ENCODE results near the gene LPAR2.
A peak's percentile ranks its signal among the peaks of the same experiment; 100 is the strongest.

Gene LPAR2

GRCh38 chr19:19592690-19593089, 35.3 kb downstream of the LPAR2 start:
- DNase-seq, result no peak

- DNase-seq, result peak; percentile 30
Observed at GRCh38 chr19:19591133-19591825, 36.7 kb downstream of the LPAR2 start.

DNA sequence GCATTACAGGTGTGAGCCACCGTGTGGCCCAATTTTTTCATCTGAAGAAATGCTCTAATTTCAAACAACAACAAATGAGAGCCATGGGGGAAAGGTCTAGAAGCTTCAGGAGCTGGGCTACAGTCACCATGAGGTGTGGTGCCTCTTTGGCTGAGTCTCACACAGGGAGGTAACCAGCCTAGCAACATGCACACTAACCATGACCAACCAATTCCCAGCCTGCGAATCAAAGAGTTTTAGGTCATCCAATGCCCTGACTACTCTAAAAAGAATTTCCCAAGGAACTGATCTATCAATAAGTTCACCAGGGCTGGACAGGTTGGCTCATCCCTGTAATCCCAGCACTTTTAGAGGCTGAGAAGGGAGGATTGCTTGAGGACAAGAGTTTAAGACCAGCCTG, 39.5 kb downstream of the LPAR2 start:
- no peak for DNase-seq

GRCh38 chr19:19587771-19588170, 40.2 kb downstream of the LPAR2 start:
- DNase-seq, result peak; percentile 91

GRCh38 chr19:19584356-19584755, 43.7 kb downstream of the LPAR2 start:
- no peak for DNase-seq

DNA sequence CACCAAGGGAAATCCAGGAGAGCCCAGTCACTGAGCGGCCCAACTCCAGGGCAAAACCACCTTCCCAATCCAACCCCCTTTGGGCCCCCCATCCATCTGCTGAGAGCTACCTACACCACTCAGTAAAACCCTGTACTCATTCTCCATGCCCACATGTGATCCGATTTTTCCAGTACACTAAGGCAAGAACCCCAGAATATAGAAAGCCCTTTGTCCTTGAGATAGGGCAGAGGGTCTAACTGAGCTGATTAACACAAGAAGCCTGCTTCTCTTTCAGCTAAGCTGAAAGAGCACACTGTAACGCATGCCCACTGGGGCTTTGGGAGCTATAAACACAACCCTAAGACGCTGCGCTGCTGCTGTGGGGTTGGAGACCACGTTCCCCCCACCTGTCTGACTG, 45.5 kb downstream of the LPAR2 start:
- DNase-seq, result no peak

DNA sequence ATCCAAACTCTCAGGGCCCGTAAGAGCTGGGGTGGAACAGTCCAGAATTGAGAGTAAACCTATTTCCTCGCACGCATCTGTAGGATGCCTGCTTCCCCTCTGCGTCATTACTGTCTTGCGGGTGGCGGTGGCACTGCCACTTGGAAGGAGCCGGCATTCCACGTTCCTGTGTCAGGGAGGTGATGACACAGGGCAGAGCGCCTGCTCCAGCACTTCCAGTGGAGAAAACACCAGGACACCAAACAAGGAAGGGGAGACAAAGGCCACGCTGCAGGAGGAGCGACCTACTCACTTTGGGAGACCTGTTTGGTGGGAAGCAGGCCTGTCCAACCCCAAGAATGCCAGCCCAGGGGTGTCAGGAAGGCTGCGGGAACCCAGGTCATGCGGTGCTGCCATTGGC, 46.6 kb downstream of the LPAR2 start:
- no peak for DNase-seq

DNA sequence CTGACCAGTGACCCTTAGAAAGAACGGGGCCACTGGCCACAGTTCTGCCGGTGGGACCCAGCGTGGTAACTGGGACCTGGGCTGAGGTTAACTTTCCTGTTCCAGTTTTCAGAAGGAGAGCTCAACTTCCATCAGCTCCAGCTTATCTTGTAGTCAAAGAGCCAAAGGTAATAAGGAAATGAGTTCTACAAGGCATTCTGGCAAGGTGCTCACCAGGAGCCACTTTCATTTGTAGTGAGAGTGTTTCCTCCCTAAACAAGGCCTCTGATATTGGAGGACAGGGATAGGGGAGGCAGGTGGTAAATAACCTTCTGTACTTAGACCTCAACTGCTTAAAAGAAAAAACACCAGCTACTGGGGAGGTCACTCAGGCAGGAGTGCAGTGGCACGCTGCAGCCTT, 47.6 kb downstream of the LPAR2 start:
- no peak for DNase-seq

DNA sequence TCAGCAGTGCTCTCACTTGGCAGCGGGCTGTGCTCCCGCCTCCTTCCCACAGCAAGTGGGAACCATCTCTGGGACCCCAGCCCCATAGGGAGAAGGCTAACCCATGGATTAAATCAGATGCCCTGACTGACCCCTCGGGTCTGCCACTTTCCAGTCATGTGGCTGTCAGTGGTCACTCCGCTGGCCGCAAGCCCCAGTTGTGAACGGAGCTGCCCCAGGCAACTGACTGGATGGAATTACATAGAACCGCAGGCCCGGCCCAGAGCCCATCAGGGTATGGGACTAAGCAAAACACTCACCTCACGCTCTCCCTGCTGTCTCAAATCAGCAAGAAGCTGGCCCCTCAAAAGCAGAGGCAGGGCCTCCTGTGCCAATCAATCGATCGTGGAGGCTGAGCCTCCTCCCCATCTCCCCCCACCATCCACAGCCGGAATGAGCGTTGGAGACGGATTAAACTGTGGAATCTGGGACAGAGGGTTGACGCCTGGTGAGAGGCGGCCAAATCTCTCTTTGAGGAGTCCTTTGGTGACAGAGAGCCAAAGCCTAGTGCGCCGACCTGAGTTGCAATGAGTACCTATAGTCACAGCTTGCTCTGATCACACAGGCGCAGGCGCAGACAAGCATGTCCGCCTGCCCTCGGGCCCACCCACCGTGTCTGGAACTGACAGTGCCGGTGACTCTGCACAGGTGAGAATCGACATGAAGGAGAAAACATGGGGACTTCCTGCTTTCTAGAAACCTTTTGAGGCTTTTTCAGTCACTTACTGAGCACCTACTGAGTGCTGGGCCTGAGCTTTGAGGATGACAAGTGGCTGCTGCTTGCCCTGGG, 48.3 kb downstream of the LPAR2 start:
- no peak for DNase-seq

DNA sequence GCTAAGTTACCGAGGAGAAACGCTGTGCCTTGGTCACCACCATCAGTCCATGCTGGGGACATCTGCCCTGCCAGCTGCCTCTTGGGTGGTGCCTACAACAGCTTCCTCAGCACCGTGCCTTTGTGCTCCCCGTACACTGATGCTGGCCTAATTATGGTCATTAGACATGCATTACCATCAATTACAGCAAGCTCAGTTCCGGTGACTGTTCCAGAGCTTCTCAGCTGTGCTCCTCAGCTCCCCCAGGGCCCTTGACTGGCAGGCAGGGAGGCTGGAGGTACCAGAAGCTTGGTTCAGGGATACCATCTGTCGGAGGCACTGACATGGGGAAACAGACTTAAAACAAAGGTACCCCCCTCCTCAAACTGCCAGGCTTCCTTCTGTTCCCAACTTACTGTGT, 49.8 kb downstream of the LPAR2 start:
- peak; percentile 95 for DNase-seq

DNA sequence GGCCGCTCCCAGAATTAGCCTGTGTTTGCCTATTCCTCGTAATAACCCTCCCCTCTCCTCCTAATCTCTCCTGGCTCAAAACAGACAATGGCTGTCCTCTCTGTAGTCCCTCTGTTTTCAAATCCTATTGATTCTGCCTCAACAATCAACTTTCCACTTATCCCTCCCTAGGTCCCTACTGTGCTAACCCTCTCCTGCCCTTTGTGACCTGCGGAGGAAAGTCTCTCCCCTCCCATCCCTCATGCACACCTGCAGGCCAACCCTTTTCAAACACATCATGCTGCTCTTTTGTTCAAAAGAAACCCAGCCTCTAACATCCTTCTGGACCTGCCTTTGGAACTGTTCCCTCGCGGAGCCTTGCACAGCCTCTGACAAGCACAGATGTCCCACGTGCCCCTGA, 52.6 kb downstream of the LPAR2 start:
- peak; percentile 41 for DNase-seq

Data from NCI-H1694 (cell line).